Esophagus squamous epithelium (tissue), 4 donors: ENCODE measurements around the gene EPHX1.
A peak's percentile ranks its signal among the peaks of the same experiment; 100 is the strongest.

Source experiments
- POLR2A ChIP-seq, 4 donors: fragments of 450-650 bp; IDR thresholded peaks; one replicate each; pipeline ENCODE4 v1.6.1; 2017; ENCODE audit warnings: antibody characterized with exemption in 4 of 4, mild to moderate bottlenecking in 4 of 4, moderate library complexity in 3 of 4
- TF ChIP-seq, protein P1 (sequence below), 6 experiments: fragments of 450-650 bp in 4 of 6; fragments of 200-600 bp in 2 of 6; sonication (generic) in 2 of 6; IDR thresholded peaks; one replicate each; pipeline ENCODE4 v1.5.1; 2016 to 2019; ENCODE audit warnings: antibody characterized with exemption in 6 of 6, mild to moderate bottlenecking in 4 of 6, moderate library complexity in 4 of 6

DNA sequence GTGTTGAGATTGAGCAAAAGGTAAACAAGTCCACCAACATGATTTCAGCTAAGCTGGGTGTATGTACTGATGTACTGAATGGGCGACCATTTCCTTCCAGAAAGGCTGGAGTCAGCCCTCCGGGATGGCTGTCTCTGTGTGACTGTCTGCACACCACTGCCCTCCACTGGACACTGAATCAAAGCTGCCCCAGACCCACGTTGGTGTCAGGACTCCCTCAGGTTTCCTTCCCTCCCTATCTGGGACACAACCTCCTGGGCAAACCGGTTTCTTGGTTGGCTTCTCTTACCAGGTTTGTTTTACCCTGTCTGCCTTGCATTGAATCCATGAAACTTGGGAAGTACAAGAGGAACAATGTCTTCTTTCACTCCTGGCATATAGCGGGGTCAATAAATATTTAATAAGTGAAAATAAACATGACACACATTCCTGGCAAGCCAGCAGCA, 37.6 kb upstream of the EPHX1 start:
- TF ChIP-seq, protein P1, sequence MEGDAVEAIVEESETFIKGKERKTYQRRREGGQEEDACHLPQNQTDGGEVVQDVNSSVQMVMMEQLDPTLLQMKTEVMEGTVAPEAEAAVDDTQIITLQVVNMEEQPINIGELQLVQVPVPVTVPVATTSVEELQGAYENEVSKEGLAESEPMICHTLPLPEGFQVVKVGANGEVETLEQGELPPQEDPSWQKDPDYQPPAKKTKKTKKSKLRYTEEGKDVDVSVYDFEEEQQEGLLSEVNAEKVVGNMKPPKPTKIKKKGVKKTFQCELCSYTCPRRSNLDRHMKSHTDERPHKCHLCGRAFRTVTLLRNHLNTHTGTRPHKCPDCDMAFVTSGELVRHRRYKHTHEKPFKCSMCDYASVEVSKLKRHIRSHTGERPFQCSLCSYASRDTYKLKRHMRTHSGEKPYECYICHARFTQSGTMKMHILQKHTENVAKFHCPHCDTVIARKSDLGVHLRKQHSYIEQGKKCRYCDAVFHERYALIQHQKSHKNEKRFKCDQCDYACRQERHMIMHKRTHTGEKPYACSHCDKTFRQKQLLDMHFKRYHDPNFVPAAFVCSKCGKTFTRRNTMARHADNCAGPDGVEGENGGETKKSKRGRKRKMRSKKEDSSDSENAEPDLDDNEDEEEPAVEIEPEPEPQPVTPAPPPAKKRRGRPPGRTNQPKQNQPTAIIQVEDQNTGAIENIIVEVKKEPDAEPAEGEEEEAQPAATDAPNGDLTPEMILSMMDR (IDR thresholded peaks at IDR 0.05) = peak; percentile 28 to 90 (median 75)
- TF ChIP-seq POLR2A (IDR thresholded peaks at IDR 0.05) = no peak
